CD4-positive, alpha-beta T cell treated with Interleukin-17A for 1 hour (primary cell): ENCODE measurements around the gene BRF1.

ENCODE experiments used
- DNase-seq: peaks from one replicate; pipeline ENCODE4 v3.0.0-alpha.2; 2020

The BRF1 gene

GRCh38 chr14:105223770-105224544, 76.8 kb downstream of the BRF1 start:
- no peak for DNase-seq

DNA sequence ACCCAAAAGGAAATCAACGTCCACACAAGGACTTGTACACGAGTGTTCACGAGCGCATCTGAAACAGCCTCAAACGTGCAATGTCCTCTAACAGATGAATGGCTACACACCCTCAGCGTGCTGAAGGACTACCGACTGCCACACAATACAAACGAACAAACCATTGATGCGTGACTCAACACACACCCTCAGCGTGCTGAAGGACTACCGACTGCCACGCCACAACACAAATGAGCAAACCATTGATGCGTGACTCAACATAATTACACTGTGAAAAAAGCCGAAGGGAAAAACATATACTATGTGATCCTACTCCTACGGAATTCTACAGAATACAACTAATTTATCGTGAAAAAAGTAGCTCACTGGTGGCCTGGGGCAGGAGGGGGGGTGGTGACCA, 77.5 kb downstream of the BRF1 start:
- DNase-seq: no peak

DNA sequence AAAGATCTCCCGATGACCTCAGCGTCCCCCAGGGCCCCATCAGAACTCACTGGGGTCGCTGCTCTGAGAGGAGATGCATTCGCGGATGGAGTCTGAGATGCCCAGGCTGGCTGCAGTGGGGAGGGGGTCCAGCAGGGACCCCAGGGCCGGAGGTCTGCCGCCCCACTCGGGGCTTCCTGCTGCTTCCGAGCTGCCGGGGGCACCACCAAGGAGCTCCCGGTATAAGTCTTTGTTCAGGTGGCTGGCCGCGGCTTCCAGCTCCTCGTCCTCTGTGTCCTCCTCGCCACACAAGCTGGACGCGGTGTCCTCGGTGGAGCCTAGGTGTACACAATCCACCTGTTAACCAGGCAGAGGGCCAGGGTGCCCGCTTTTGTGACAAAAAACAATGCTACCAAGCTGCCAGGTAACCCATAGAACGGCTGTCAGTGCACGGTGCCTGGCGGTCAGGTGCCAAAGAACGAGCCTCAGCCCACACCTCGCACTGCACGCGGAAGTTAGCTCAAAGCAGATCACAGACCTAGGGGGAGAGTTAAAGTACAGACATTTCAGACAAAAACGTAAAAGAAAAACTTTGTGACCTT, 79.1 kb downstream of the BRF1 start:
- no peak for DNase-seq

GRCh38 chr14:105220699-105221597, 79.9 kb downstream of the BRF1 start:
- no peak for DNase-seq

GRCh38 chr14:105219753-105220152, 81.0 kb downstream of the BRF1 start:
- DNase-seq: no peak

DNA sequence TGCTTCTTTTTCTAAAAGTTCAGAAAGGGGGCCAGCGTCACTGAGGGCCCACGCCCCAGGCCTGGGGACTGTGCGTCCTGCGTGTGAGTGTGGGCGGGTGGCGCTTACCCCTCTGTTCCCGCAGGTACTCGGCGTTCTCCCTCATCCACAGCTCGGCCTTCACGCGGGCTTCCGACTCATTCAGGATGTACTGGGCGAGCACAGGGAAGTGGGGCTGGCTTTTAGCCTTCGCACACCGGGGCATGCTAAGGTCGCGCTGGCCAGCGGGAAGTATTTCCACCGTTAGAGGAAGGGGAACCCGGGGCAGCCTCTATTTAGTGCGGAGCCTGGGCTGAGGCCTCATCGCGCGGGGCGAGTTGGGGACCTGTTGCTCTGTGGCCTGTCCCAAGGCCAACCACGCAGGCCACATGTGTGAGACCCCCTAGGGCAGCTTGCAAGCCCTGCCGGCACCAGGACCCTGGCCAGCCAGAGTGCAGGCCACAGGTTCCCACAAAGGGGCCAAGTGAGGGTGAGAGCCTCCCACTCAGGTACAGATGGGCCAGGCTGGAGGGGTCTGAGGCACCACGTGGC, 81.7 kb downstream of the BRF1 start:
- no peak for DNase-seq

DNA sequence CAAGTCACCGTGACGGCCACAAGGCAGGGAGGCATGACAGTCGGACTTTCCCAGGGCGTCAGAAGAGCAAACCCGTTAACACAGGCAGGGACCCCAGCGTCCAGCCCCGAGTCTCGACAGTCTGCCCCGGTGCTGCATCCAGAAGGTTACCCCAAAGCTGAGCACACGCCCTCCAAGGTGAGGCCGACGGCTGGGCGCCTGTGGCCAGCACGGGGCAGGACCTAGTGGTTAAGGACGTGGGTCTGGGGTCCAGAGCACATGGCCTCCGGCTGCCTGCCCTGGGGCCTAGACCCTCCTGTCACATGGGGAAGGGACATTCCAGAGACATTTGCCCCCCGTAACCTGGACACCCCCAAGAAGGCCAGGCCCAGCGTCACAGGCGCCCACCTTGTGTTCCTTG, 82.2 kb downstream of the BRF1 start:
- no peak for DNase-seq

DNA sequence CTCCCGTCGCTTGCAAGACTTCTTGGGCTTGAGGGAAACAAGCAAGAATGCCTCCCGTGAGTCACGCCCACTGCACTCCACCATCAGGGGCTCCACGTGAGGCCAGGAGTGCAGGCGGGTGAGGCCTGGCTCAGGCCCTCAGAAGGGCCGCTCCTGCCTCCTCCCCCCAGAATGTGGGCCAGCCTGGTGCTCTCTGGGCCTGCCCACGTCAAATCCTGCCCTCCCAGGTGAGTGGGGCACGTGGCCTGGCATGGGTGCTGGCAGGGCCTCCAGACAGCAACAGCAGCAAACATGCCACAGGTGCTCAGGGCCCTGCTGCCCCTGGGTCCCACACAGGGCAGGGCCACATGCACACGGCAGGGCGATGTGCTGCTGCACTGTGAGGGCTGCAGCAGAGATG, 83.0 kb downstream of the BRF1 start:
- DNase-seq: no peak

- no peak for DNase-seq
Measured at GRCh38 chr14:105216490-105217247, 84.1 kb downstream of the BRF1 start.

GRCh38 chr14:105215602-105216001, 85.2 kb downstream of the BRF1 start:
- no peak for DNase-seq

GRCh38 chr14:105214324-105214915, 86.4 kb downstream of the BRF1 start:
- DNase-seq: no peak

DNA sequence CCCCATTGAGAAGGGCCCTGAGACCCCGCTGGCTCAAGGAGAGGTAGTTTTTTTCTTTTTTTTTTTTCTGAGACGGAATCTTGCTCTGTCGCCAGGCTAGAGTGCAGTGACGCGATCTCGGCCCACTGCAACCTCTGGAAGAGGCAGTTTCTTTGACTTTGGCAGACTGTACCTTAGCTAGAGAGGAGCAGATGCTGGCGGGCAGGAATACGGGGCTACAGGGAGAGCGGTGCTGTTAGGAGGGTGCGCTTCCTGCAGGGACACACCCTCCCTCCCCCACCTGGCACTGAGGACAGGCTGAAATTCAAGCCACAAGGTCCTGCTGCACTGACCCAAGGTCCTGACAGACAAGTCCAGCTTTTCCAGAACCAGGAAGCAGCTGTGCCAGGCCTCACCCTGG, 87.4 kb downstream of the BRF1 start:
- DNase-seq: no peak

DNA sequence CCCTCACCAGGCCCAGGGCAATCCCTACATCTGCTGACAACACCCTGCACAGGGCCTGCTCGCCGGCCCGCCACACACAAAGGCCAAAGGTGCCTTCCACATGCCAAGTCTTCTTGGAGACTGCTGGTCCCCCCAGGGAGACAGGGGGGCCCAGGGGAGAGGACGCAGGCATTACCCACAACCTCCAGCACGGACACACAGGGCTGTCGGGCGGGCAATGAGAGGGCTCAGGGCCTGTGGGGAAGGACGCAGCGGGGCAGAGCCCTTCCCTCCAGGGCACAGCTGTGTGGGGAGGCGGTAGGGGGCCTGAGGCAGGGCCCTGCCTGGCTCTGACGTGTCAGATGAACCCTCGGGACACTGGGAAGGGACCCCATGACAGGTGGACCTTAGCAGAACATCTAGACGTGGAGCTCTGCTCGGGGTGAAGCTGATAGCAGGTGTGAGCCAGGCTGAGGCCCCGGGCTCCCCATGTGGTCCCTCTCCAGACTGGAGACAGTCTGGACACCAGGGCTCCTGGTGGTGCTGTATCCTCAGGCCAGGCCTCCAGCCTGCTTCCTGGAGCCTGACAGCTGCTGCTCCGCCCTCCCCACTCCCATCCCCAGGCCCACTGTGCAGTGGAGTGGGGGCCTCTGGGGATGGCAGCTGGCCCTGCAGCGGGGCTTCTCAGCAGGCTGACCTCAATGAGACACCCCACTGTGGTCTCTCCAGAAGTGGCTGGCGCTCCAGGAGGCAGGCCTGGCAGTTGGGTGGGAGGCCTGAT, 88.1 kb downstream of the BRF1 start:
- no peak for DNase-seq

DNA sequence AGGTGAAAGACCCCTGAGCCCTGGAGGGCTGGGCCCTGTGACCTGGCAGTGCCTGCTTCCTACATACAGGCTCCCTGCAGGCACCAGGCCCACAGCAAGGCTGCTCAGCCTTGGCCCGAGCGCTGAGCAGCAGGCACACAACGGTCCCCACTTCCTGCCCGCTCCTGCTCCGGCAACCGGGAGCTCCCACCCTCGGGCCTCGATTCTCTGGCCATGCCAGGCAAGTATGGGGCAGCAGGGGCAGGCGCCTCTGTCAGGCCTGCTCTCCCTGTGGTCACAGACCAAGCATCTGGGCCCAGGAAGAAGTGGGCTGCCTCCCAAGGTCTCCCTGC, 89.1 kb downstream of the BRF1 start:
- no peak for DNase-seq

GRCh38 chr14:105211086-105211757, 89.6 kb downstream of the BRF1 start:
- no peak for DNase-seq

DNA sequence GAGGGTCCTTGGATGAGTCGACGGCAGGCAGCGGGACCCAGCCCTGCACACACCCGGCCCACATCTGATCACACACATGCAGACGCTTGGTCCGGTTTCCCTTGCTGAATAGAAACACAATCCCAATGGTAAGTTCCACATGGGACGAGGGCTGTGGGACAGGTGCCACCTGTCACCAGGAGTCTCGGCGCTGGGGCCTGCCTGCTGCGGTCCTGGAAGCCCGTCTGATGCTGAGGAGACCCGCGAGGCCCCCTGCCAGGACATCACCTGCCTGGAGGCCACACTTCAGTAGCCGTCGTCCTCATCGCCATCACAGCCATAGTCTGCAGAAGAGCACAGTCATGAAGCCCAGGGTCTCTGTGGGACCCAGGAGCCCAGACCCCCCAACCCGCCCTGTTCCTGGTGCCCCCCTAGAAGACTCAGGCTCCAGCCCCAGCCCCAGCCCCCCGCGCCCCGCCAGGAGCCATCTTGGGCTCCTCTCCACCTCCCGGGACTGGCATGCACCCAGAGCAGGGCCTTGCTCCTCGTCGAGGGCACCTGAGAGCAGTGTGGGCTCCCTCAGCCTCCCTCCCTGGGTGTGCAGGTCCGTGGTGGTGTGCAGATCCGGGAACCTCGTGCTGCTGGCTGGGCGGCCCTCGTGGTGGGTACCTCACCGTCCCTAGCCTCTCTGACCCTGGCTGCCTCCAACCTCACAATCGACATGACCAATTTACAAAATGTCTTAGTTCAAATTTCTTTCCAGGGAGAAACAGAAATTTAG, 90.4 kb downstream of the BRF1 start:
- DNase-seq: no peak

DNA sequence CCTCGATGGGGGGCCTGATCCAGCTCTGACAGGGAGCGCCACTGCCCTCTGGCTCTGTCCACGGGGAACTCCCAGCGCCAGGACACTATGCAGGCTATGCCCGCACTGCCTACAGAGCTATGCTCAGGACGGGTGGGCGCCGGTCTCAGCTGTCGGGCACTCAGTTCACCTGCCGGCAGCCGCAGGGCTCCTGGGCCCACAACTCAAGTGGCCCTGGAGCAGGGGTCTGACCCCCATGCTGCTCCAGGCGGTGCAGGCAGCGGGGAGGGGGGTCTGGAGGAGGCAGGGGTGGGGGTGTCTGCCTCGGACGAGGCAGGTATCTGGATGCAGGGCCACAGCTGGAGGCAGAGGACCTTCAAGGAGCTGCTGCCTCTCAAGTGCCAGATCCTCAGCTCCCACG, 91.2 kb downstream of the BRF1 start:
- no peak for DNase-seq

GRCh38 chr14:105209091-105209490, 91.7 kb downstream of the BRF1 start:
- DNase-seq: no peak

- no peak for DNase-seq
Measured at GRCh38 chr14:105208738-105209075, 92.1 kb downstream of the BRF1 start.

DNA sequence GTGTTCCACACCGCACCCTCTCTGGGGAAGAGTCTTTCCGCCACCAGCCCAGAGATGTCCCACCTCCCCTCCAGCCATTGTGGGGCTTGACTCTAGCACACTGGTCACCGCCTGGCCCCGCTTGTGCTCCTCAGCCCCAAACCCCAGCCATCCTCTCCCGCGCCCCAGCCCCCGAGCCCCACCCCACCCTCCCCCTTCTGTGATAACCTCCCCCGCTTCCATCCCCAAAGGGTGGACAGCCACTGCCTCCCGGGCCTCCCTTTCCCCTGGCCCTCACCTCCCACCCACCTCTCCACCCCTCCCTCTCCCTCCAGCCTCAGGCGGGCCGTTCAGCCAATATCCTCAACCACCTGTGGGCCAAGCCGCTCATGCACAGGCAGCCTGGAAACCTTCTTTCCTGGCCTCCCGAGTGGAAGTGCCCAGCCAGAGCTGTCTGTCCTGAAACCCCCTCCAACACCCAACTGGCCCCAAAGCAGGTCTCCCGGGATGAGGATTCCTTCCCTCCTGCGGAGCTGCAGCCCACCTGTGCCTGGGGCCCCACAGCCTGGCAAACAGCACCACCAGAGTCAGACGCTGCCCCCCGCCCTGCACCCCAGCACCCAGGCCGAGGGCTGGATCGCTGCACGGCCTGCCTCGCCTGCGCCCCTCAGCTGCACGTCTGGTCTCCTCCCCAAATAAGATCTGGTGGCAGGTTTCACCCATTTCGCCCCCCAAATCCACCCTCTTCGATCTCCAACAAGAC, 92.6 kb downstream of the BRF1 start:
- DNase-seq: no peak
